Neutrophil (primary cell): ENCODE data around the gene RAP1GAP2.

Source experiments
- H3K27ac ChIP-seq: fragments of 200-600 bp; sonication (generic); 2 replicates; pipeline ENCODE4 v1.5.1; 2016; ENCODE audit warnings: mild to moderate bottlenecking, moderate library complexity
- H3K27me3 ChIP-seq: fragments of 200-600 bp; sonication (generic); 2 replicates; pipeline ENCODE4 v1.6.0; 2016; ENCODE audit warnings: mild to moderate bottlenecking
- H3K36me3 ChIP-seq: fragments of 200-600 bp; sonication (generic); 2 replicates; pipeline ENCODE4 v1.5.1; 2017
- H3K4me1 ChIP-seq, 2 experiments: fragments of 200-600 bp in 1 of 2; sonication (generic) in 1 of 2; 1 replicate in 1 of 2; 2 replicates in 1 of 2; pipeline versions ENCODE4 v1.5.1 to v1.6.1; 2013 to 2016; ENCODE audit warnings: low read depth in 1 of 2, low read length in 1 of 2, mild to moderate bottlenecking in 1 of 2, moderate library complexity in 1 of 2; ENCODE audit not compliant: control insufficient read depth in 1 of 2, insufficient read depth in 1 of 2
- H3K4me3 ChIP-seq, 2 experiments: fragments of 200-600 bp in 1 of 2; sonication (generic) in 1 of 2; 1 replicate in 1 of 2; 2 replicates in 1 of 2; pipeline ENCODE4 v1.5.1; 2013 to 2016; ENCODE audit warnings: low read depth in 1 of 2, low read length in 1 of 2, mild to moderate bottlenecking in 1 of 2, moderate library complexity in 1 of 2
- H3K9me3 ChIP-seq: fragments of 200-600 bp; sonication (generic); 2 replicates; pipeline ENCODE4 v1.5.1; 2016
- CTCF ChIP-seq: fragments of 200-600 bp; sonication (generic); IDR thresholded peaks from 2 replicates; pipeline ENCODE4 v1.5.1; 2016; ENCODE audit warnings: antibody characterized with exemption

The RAP1GAP2 gene

GRCh38 chr17:2962729-2963128 lies 166.5 kb downstream of the RAP1GAP2 start:
- Histone ChIP-seq H3K4me1 (no peaks in the 10 kb centered on the region), H3K4me3 (no peak overlapping the region), H3K36me3 (peaks cover 74% of the 10 kb centered on the region), H3K27ac (no peak overlapping the region), H3K27me3 (no peaks in the 10 kb centered on the region), H3K9me3 (no peaks in the 10 kb centered on the region)
- TF ChIP-seq CTCF: no peak

- H3K36me3 ChIP-seq: peaks cover 73% of the 10 kb centered on the region
- H3K27ac ChIP-seq: no peak overlapping the region
- TF ChIP-seq CTCF: no peak
- H3K27me3 ChIP-seq: no peaks in the 10 kb centered on the region
- H3K4me3 ChIP-seq: no peak overlapping the region
- H3K4me1 ChIP-seq: no peaks in the 10 kb centered on the region
- H3K9me3 ChIP-seq: no peaks in the 10 kb centered on the region
Measured at GRCh38 chr17:2963332-2964027, 167.2 kb downstream of the RAP1GAP2 start.

- H3K27me3 ChIP-seq: no peaks in the 10 kb centered on the region
- H3K9me3 ChIP-seq: no peaks in the 10 kb centered on the region
- H3K4me3 ChIP-seq: no peak overlapping the region
- H3K36me3 ChIP-seq: peaks cover 70% of the 10 kb centered on the region
- no peak for TF ChIP-seq CTCF
- no peak overlapping the region for H3K27ac ChIP-seq
- no peaks in the 10 kb centered on the region for H3K4me1 ChIP-seq
Measured at GRCh38 chr17:2964028-2964356, 167.8 kb downstream of the RAP1GAP2 start.

GRCh38 chr17:2964370-2964769 lies 168.1 kb downstream of the RAP1GAP2 start:
- Histone ChIP-seq H3K4me3 (no peak overlapping the region), H3K4me1 (no peaks in the 10 kb centered on the region), H3K27ac (no peak overlapping the region), H3K9me3 (no peaks in the 10 kb centered on the region), H3K36me3 (peaks cover 70% of the 10 kb centered on the region), H3K27me3 (no peaks in the 10 kb centered on the region)
- TF ChIP-seq CTCF: no peak

- Histone ChIP-seq H3K36me3 (peaks cover 74% of the 10 kb centered on the region), H3K4me1 (no peaks in the 10 kb centered on the region), H3K4me3 (no peak overlapping the region), H3K27ac (no peak overlapping the region), H3K27me3 (no peaks in the 10 kb centered on the region), H3K9me3 (no peaks in the 10 kb centered on the region)
- TF ChIP-seq CTCF: no peak
Measured at GRCh38 chr17:2964831-2965230, 168.6 kb downstream of the RAP1GAP2 start.
